ENCODE results near the gene GRID1. TPM values are rescaled to one million over a fixed set of nuclear protein-coding genes. Genes with fewer than 3 reads are reported as not detected.

The GRID1 gene
- total and polyA plus RNA-seq, 7 experiments from 2014 or later: not detected

- Histone ChIP-seq H3K27me3 (ENCODE audit: control insufficient read depth in 2 of 2, insufficient read depth in 2 of 2, low read length in 2 of 2) (no peaks in the 10 kb centered on the region), H3K4me1 (ENCODE audit: control insufficient read depth in 2 of 2, insufficient read depth in 2 of 2, low read length in 2 of 2) (no peaks in the 10 kb centered on the region), H3K27ac (ENCODE audit: low read depth, low read length) (no peak overlapping the region), H3K9me3 (ENCODE audit: control insufficient read depth in 2 of 3, low read length in 3 of 3) (no peaks in the 10 kb centered on the region), H3K4me3 (ENCODE audit: low read length) (no peak overlapping the region), H3K36me3 (ENCODE audit: control insufficient read depth in 2 of 3, insufficient read depth in 3 of 3, low read length in 3 of 3) (no peaks in the 10 kb centered on the region)
- CTCF ChIA-PET: interaction anchor here (0.6 to 1.0 kb wide), 2 partner anchors 9 to 23 kb away, joined by 3 to 4 read pairs; no protein-coding TSS in a partner anchor
- H3K27me3 Mint-ChIP-seq: peaks cover 6 to 32% (median 19%) of the 10 kb centered on the region in 5 donors
- no peaks in the 10 kb centered on the region for H3K36me3 Mint-ChIP-seq
- H3K4me3 Mint-ChIP-seq: no peak overlapping the region
- H3K9me3 Mint-ChIP-seq: peaks cover 0 to 1% (median 0%) of the 10 kb centered on the region in 11 donors
- POLR2A ChIA-PET: no interaction called here
- no peaks in the 10 kb centered on the region for H3K4me1 Mint-ChIP-seq
- ATAC-seq (no peak), DNase-seq (no peak)
- H3K27ac Mint-ChIP-seq: no peak overlapping the region
- intact Hi-C loops (cut with micrococcal nuclease): no loop called here
Observed at GRCh38 chr10:86319676-86320075, 46.9 kb downstream of the GRID1 start.

DNA sequence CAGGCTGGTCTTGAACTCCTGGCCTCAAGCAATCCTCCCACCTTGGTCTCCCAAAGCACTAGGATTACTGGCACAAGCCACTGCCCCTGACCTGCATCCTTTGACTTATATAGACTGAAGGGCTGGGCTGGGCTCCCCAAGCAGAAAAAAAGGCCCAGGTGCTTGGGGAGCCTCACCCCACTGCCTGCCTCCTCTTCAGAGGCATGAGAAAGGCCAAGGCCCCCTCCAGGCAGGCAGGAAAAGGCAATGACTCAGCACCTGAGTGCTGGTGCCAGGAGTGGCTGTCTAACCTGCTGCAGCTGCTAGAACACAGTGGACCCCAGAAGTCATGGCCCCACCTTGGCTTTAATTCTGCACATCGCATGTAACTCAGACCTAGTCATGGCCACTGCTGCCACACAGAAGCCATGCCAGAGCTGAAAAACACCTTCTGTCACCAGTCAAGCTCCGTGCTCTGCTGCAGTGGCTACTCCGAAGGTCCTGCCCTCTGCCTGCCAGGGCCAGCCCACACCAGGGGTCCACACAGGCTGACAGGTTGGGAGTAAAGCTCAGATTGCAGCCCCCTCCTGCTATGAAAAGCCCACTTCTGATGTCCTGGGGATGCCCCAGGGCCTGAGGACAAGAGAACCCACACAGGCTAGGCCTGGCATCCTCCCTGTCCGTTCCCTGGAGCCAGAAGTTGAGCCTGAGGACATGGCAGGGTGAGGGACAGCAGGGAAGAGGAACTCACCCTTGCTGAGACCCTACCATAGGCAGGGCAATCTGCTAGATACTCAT lies 48.5 kb downstream of the GRID1 start:
- ChIA-PET POLR2A (no interaction called here), CTCF (no interaction called here)
- H3K4me1 ChIP-seq (ENCODE audit: control insufficient read depth in 2 of 2, insufficient read depth in 2 of 2, low read length in 2 of 2): no peaks in the 10 kb centered on the region
- H3K27ac Mint-ChIP-seq: no peak overlapping the region
- no peaks in the 10 kb centered on the region for H3K36me3 Mint-ChIP-seq
- H3K27ac ChIP-seq (ENCODE audit: low read depth, low read length): no peak overlapping the region
- no peaks in the 10 kb centered on the region for H3K4me1 Mint-ChIP-seq
- peaks cover 2 to 32% (median 19%) of the 10 kb centered on the region in 5 donors for H3K27me3 Mint-ChIP-seq
- H3K4me3 Mint-ChIP-seq: no peak overlapping the region
- DNase-seq: no peak
- no peak overlapping the region for H3K4me3 ChIP-seq (ENCODE audit: low read length)
- no peaks in the 10 kb centered on the region for H3K9me3 Mint-ChIP-seq
- intact Hi-C loops (cut with micrococcal nuclease): no loop called here
- ATAC-seq: no peak
- H3K36me3 ChIP-seq (ENCODE audit: control insufficient read depth in 2 of 3, insufficient read depth in 3 of 3, low read length in 3 of 3): no peaks in the 10 kb centered on the region
- no peaks in the 10 kb centered on the region for H3K9me3 ChIP-seq (ENCODE audit: control insufficient read depth in 2 of 3, low read length in 3 of 3)
- no peaks in the 10 kb centered on the region for H3K27me3 ChIP-seq (ENCODE audit: control insufficient read depth in 2 of 2, insufficient read depth in 2 of 2, low read length in 2 of 2)

DNA sequence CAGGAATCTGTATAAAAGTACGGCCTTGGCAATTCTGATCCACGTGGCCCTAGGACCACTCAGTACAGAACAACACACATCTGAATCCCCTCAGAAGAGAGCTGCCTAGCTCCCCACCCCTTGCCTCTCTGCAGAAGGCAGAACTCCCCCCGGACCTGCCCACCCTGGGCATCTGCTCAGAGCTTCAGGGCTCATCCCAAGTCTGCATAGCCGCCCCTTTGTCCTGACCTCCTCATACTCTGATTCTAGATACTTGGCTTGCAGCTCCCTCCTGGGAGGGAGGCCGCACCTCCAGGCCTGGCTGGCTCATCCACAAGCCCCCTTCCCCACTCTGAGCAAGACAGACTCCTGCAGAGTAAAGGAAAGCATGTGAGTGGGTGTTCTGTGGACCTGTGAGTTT lies 49.6 kb downstream of the GRID1 start:
- Histone ChIP-seq H3K9me3 (ENCODE audit: control insufficient read depth in 2 of 3, low read length in 3 of 3) (no peaks in the 10 kb centered on the region), H3K4me3 (ENCODE audit: low read length) (no peak overlapping the region), H3K4me1 (ENCODE audit: control insufficient read depth in 2 of 2, insufficient read depth in 2 of 2, low read length in 2 of 2) (no peaks in the 10 kb centered on the region), H3K27ac (ENCODE audit: low read depth, low read length) (no peak overlapping the region), H3K27me3 (ENCODE audit: control insufficient read depth in 2 of 2, insufficient read depth in 2 of 2, low read length in 2 of 2) (no peaks in the 10 kb centered on the region), H3K36me3 (ENCODE audit: control insufficient read depth in 2 of 3, insufficient read depth in 3 of 3, low read length in 3 of 3) (no peaks in the 10 kb centered on the region)
- ChIA-PET CTCF (no interaction called here), POLR2A (no interaction called here)
- Mint-ChIP-seq H3K27ac (no peak overlapping the region), H3K4me1 (no peaks in the 10 kb centered on the region), H3K27me3 (peaks cover under 1 to 37% (median 24%) of the 10 kb centered on the region in 5 donors), H3K9me3 (no peaks in the 10 kb centered on the region), H3K36me3 (no peaks in the 10 kb centered on the region), H3K4me3 (no peak overlapping the region)
- intact Hi-C loops (cut with micrococcal nuclease): no loop called here
- ATAC-seq (no peak), DNase-seq (no peak)

DNA sequence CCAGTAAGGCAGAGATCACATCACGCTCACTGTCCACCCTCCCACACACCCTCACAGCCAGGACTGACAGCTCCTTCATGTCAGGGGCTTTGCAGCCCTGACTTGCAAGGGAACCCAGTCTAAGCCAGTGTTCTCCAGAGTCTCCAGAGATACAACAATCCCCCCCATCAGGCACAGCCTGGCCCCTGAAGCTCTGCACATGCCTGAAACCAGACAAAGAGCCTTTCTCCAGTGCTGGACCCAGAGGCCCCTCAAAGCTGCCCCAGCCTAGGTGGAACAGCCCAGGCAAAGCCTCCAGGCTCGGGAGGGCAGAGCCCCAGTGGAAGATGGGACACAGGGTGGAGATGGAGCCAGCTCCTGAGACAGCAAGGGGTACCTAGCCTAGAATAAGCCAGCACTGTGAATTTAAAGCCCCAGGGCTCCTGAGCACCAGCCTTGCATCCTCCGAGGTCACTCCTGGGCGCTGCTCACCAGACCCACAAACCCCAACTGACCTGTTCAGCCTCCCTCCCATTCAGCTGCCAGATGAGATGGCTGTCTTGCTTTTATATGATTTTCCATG lies 50.2 kb downstream of the GRID1 start:
- Histone ChIP-seq H3K4me3 (ENCODE audit: low read length) (no peak overlapping the region), H3K27me3 (ENCODE audit: control insufficient read depth in 2 of 2, insufficient read depth in 2 of 2, low read length in 2 of 2) (no peaks in the 10 kb centered on the region), H3K4me1 (ENCODE audit: control insufficient read depth in 2 of 2, insufficient read depth in 2 of 2, low read length in 2 of 2) (no peaks in the 10 kb centered on the region), H3K36me3 (ENCODE audit: control insufficient read depth in 2 of 3, insufficient read depth in 3 of 3, low read length in 3 of 3) (no peaks in the 10 kb centered on the region), H3K27ac (ENCODE audit: low read depth, low read length) (no peak overlapping the region), H3K9me3 (ENCODE audit: control insufficient read depth in 2 of 3, low read length in 3 of 3) (no peaks in the 10 kb centered on the region)
- ChIA-PET CTCF (no interaction called here), POLR2A (no interaction called here)
- H3K9me3 Mint-ChIP-seq: no peaks in the 10 kb centered on the region
- H3K27ac Mint-ChIP-seq: no peak overlapping the region
- no peak for ATAC-seq
- intact Hi-C loops (cut with micrococcal nuclease): no loop called here
- no peaks in the 10 kb centered on the region for H3K36me3 Mint-ChIP-seq
- peaks cover 0 to 33% (median 24%) of the 10 kb centered on the region in 5 donors for H3K27me3 Mint-ChIP-seq
- no peak for DNase-seq
- no peak overlapping the region for H3K4me3 Mint-ChIP-seq
- no peaks in the 10 kb centered on the region for H3K4me1 Mint-ChIP-seq

DNA sequence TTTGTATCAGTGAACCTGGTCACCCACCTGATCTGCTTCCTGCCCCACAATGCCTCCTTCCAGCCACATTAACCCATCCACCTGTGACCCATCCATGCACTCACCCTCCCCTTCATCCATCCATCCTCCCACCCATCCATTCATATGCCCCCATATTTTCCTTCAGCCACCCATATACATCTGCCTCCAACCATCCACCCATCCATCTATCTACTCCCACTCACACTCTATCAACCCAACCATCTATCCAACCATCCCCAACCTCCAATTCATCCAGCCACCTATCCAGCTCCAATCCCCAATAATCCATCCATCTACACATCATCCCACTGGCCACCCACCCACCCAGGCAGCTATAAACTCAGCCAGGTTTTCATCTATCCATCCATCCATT lies 51.0 kb downstream of the GRID1 start:
- intact Hi-C loops (cut with micrococcal nuclease): no loop called here
- POLR2A ChIA-PET: no interaction called here

DNA sequence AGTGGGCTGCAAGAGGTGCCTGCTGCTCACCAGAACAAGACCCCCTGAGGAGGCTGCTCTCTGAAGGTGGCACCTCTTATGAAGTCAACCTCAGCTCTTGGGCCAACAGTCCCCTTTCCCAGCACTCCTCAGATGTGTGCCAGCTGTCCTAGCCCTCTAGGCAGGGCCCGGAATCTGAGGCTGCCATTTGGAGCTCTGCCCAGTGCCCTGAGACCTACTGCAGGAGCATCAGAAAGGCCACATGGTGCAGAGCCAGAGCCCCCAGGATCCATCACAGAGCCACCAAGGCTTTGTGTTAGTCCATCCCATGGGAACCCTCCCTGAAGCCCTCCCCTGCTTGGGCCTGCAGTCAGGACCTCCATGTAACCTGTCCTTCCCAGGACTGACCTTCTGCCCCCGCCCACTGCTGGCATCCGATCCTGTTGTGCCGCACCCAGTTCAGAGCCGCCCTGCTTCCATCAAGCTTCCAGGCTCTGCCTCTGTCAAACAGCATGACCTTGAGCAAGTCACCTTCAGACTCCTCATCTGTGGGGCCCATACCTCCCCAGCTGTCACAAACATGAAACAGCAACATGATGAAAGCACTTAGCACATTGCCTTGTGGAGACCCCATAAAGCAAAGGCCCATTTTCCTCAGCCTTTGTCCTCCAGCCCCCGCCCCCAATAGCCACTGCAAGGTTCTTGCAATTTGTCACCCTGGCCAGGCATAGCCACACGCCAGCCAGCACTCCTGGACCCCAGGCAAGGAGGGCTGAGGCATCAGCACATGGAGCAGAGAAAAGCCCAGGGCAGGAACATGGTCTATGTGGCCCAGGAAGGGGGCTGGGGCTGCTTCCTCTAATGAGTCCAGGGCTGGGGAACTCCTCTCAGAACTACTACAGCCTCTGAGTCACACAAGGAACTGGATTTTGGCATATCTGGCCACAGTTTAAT lies 51.7 kb downstream of the GRID1 start:
- no peak overlapping the region for H3K27ac Mint-ChIP-seq
- H3K27me3 ChIP-seq (ENCODE audit: control insufficient read depth in 2 of 2, insufficient read depth in 2 of 2, low read length in 2 of 2): no peaks in the 10 kb centered on the region
- no peak overlapping the region for H3K4me3 ChIP-seq (ENCODE audit: low read length)
- ChIA-PET POLR2A (no interaction called here), CTCF (no interaction called here)
- no peak overlapping the region for H3K27ac ChIP-seq (ENCODE audit: low read depth, low read length)
- H3K4me1 ChIP-seq (ENCODE audit: control insufficient read depth in 2 of 2, insufficient read depth in 2 of 2, low read length in 2 of 2): no peaks in the 10 kb centered on the region
- H3K27me3 Mint-ChIP-seq: peaks cover 0 to 28% (median 21%) of the 10 kb centered on the region in 5 donors
- H3K4me3 Mint-ChIP-seq: no peak overlapping the region
- intact Hi-C loops (cut with micrococcal nuclease): no loop called here
- ATAC-seq (no peak), DNase-seq (no peak)
- H3K36me3 Mint-ChIP-seq: no peaks in the 10 kb centered on the region
- H3K36me3 ChIP-seq (ENCODE audit: control insufficient read depth in 2 of 3, insufficient read depth in 3 of 3, low read length in 3 of 3): no peaks in the 10 kb centered on the region
- H3K9me3 ChIP-seq (ENCODE audit: control insufficient read depth in 2 of 3, low read length in 3 of 3): no peaks in the 10 kb centered on the region
- no peaks in the 10 kb centered on the region for H3K4me1 Mint-ChIP-seq
- H3K9me3 Mint-ChIP-seq: no peaks in the 10 kb centered on the region

More for the DNA sequence above, 51.0 kb downstream of the GRID1 start:
- Mint-ChIP-seq H3K4me3 (no peak overlapping the region), H3K36me3 (no peaks in the 10 kb centered on the region), H3K27me3 (peaks cover 0 to 32% (median 23%) of the 10 kb centered on the region in 5 donors), H3K4me1 (no peaks in the 10 kb centered on the region), H3K9me3 (no peaks in the 10 kb centered on the region), H3K27ac (no peak overlapping the region)
- CTCF ChIA-PET: no interaction called here
- no peaks in the 10 kb centered on the region for H3K36me3 ChIP-seq (ENCODE audit: control insufficient read depth in 2 of 3, insufficient read depth in 3 of 3, low read length in 3 of 3)
- H3K27me3 ChIP-seq (ENCODE audit: control insufficient read depth in 2 of 2, insufficient read depth in 2 of 2, low read length in 2 of 2): no peaks in the 10 kb centered on the region
- no peaks in the 10 kb centered on the region for H3K9me3 ChIP-seq (ENCODE audit: control insufficient read depth in 2 of 3, low read length in 3 of 3)
- DNase-seq (no peak), ATAC-seq (no peak)
- H3K4me1 ChIP-seq (ENCODE audit: control insufficient read depth in 2 of 2, insufficient read depth in 2 of 2, low read length in 2 of 2): no peaks in the 10 kb centered on the region
- H3K27ac ChIP-seq (ENCODE audit: low read depth, low read length): no peak overlapping the region
- H3K4me3 ChIP-seq (ENCODE audit: low read length): no peak overlapping the region
